Esophagus (tissue), 2 donors: ENCODE data around the gene ANKS1B. TPM values are rescaled to one million over a fixed set of nuclear protein-coding genes. Genes with fewer than 3 reads are reported as not detected.
"Not testable (repeated sequence)": the region's sequence is repeated elsewhere in the genome, so short reads cannot be mapped to it uniquely, and the experiment has no call there.

Source experiments
- H3K27ac ChIP-seq, 2 donors: one replicate each; pipeline ENCODE4 v1.5.1; 2013; ENCODE audit warnings: low read depth in 2 of 2, mild to moderate bottlenecking in 2 of 2, inconsistent platforms in 1 of 2, low read length in 1 of 2, moderate library complexity in 1 of 2
- H3K27me3 ChIP-seq, 2 donors: one replicate each; pipeline ENCODE4 v1.6.1; 2013; ENCODE audit warnings: low read length in 2 of 2, control low read depth in 1 of 2, mild to moderate bottlenecking in 1 of 2; ENCODE audit not compliant: insufficient read depth in 2 of 2, control insufficient read depth in 1 of 2
- H3K36me3 ChIP-seq, 2 donors: one replicate each; pipeline ENCODE4 v1.6.1; 2013; ENCODE audit warnings: low read length in 1 of 2; ENCODE audit not compliant: control insufficient read depth in 2 of 2, insufficient read depth in 2 of 2
- H3K4me1 ChIP-seq, 2 donors: one replicate each; pipeline ENCODE4 v1.6.1; 2013; ENCODE audit warnings: low read length in 1 of 2; ENCODE audit not compliant: control insufficient read depth in 2 of 2, insufficient read depth in 2 of 2
- H3K4me3 ChIP-seq, 2 donors: one replicate each; pipeline ENCODE4 v1.5.1; 2013; ENCODE audit warnings: low read length in 2 of 2, mild to moderate bottlenecking in 2 of 2, low read depth in 1 of 2, moderate library complexity in 1 of 2
- H3K9me3 ChIP-seq, 2 donors: one replicate each; pipeline ENCODE4 v1.6.1; 2013; ENCODE audit warnings: mild to moderate bottlenecking in 2 of 2, low read depth in 1 of 2, low read length in 1 of 2, moderate library complexity in 1 of 2; ENCODE audit not compliant: control insufficient read depth in 2 of 2, insufficient read depth in 1 of 2
- WGBS, 2 donors: extraction: QIAGEN DNeasy Blood & Tissue Kit; methylation state at CpG; one replicate each; pipeline ENCODE4 v1.1.7; 2013; 5-methylcytosine and 5-hydroxymethylcytosine counted together
- polyA plus RNA-seq, 2 donors: library from polyadenylated mRNA; stranded (reverse); fragments of 200-250 nt; gene quantifications; one replicate each; pipeline ENCODE4 v1.2.3, GENCODE V29; 2013
- donor health status: healthy with polysubstance abuse.
- donor health status: Bipolar disorder and iron deficiency.

Gene ANKS1B
- polyA plus RNA-seq, 2 donors: 0.85 to 1.0 TPM

DNA sequence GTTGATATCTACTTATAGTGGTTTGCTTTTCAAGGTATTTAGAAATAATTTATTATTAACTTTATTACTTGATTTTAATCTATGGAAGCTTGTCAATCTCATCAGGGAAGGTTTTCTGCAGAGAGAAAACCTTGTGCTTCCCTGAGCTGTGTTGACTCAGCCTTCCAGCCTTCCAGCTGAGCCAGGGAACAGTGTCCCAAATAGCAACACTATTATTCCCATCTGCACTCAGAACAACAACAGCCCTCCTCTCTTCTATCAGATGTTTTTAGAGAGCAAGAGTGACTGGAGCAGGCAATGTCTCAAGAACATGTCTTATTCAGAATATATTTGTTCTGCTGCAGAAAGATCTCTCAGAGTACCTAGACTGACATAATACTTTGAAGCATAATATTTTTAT lies 727.1 kb downstream of the ANKS1B start:
- no peaks in the 10 kb centered on the region for H3K36me3 ChIP-seq
- H3K27ac ChIP-seq: no peak overlapping the region
- no peaks in the 10 kb centered on the region for H3K4me1 ChIP-seq
- H3K9me3 ChIP-seq: no peaks in the 10 kb centered on the region
- no peak overlapping the region for H3K4me3 ChIP-seq
- no peaks in the 10 kb centered on the region for H3K27me3 ChIP-seq

DNA sequence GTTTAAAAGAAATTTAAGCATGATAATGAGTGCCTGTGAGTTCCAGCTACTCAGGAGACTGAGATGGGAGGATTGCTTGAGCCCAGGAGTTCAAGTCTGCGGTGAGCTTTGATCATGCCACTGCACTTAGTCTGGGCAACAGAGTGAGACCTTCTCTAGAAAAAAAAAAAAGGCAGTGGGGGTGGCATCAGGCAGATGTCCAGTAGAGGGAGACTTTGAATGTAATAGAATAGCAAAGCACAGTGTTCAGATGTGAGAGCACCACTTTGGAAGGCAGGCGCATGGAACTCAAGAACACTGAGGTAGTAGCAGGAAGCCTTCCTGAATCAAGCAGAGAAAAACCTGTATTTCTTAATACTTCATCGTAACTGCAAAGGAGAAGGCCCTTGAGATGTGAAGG lies 731.7 kb downstream of the ANKS1B start:
- no peak overlapping the region for H3K27ac ChIP-seq
- no peaks in the 10 kb centered on the region for H3K9me3 ChIP-seq
- no peak overlapping the region for H3K4me3 ChIP-seq
- WGBS, 2 donors: 94 to 96% methylated on average over 3 of the region's 3 CpGs
- no peaks in the 10 kb centered on the region for H3K36me3 ChIP-seq
- no peaks in the 10 kb centered on the region for H3K4me1 ChIP-seq
- H3K27me3 ChIP-seq: no peaks in the 10 kb centered on the region

DNA sequence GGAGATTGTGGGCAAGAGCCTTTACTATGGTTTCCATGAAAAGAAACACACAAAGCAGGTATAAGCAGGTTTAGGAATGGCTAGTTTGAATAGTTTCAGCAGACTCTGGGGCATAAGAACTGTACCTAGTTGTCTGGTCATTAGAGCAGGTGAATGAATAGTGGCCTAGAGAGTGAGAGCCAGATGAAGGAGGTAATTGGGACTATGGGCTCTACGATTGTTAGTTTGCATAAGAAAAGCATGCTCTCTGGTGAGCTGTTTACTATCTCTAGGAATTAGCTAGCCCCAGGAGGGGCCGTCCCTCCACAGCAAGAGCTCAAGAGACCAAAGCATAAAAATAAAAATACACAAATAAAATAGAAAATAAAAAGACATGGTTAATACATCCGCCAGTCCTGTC lies 734.6 kb downstream of the ANKS1B start:
- Histone ChIP-seq H3K36me3 (no peaks in the 10 kb centered on the region), H3K4me1 (no peaks in the 10 kb centered on the region), H3K4me3 (no peak overlapping the region), H3K27ac (no peak overlapping the region), H3K9me3 (no peaks in the 10 kb centered on the region), H3K27me3 (no peaks in the 10 kb centered on the region)
- 85 to 86% methylated on average over 3 of the region's 3 CpGs for WGBS, 2 donors

DNA sequence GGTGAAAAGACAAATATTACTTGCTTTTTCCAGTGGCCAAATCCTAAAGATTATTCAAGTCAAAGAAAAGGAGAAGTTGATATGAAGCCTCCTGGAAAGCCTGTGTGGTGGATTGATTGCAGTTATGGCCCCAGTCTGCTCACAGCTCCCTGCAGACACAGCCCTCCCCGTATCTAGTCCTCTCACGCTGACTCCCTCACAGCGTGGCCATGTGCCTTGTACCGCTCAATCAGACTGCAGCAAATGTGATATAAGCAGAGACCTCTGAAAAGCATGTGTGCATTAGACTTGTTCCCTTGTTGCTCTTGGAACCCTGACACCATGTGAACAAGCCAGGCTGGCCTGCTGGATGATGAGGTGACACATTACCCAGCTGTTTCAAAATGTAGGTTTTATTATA lies 735.2 kb downstream of the ANKS1B start:
- no peak overlapping the region for H3K27ac ChIP-seq
- H3K36me3 ChIP-seq: no peaks in the 10 kb centered on the region
- no peaks in the 10 kb centered on the region for H3K4me1 ChIP-seq
- WGBS, 2 donors: 79% methylated on average over 4 of the region's 4 CpGs
- H3K4me3 ChIP-seq: no peak overlapping the region
- H3K9me3 ChIP-seq: no peaks in the 10 kb centered on the region
- no peaks in the 10 kb centered on the region for H3K27me3 ChIP-seq

DNA sequence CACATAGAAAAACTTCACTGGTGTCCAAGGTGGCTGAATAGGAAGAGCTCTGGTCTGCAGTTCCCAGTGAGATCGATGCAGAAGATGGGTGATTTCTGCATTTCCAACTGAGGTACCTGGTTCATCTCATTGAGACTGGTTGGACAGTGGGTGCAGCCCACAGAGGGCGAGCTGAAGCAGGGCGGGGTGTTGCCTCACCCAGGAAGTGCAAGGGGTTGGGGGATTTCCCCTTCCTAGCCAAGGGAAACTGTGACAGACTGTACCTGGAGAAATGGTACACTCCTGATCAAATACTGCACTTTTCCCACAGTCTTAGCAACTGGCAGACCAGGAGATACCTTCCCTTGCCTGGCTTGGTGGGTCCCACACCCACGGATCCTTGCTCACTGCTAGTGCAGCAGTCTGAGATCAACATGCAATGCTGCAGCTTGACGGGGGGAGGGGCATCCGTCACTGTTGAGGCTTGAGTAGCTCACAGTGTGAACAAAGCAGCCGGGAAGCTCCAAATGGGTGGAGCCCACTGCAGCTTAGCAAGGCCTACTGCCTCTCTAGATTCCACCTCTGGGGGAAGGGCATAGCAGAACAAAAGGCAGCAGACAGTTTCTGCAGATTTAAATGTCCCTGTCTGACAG lies 746.7 kb downstream of the ANKS1B start:
- not testable (repeated sequence) for H3K36me3 ChIP-seq, H3K27me3 ChIP-seq, H3K4me3 ChIP-seq, H3K4me1 ChIP-seq, H3K9me3 ChIP-seq
- H3K27ac ChIP-seq: peak overlapping the region in 1 of 2 donors; percentile 5
- WGBS, 2 donors: 39% methylated on average over 7 of the region's 7 CpGs

DNA sequence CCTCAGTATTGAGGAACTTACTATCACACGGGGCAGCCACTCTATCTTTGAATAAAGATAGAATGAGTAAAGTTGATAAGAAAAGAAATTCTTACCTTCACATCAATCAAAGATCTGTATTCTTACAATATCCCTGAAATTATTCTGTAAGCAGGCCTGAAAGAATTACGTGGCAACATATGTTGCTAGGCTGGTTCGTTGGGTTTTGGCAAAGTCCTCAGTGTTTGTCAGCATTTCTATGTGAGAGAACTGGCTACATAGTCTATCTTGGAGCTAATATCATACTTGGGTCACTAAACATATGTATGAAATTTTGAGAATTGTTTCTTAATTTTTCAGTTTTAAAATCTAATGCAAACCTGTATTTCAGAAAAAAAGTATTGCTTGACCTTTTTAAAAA lies 749.4 kb downstream of the ANKS1B start:
- no peak overlapping the region for H3K27ac ChIP-seq
- no peaks in the 10 kb centered on the region for H3K9me3 ChIP-seq
- WGBS, 2 donors: 39 to 40% methylated on average over 3 of the region's 3 CpGs
- H3K4me3 ChIP-seq: no peak overlapping the region
- H3K36me3 ChIP-seq: no peaks in the 10 kb centered on the region
- H3K4me1 ChIP-seq: no peaks in the 10 kb centered on the region
- H3K27me3 ChIP-seq: no peaks in the 10 kb centered on the region

DNA sequence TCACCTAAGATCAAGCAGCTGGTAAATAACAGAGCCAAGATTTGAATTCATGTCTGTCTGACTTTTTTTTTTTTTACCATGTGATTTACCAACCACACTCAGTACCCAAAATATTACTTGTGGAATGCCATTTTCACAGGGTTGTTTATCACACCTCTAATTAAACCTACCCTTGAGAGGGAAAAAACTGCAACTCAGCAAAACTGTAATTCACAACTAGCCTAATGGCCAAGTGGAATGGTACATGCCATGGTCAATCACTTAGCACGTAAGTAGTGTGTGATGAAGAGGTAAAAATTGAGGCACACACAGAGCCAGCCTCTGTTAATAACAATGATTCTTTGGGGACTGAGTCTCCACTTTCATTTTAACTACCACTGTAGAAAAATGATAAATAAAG lies 750.0 kb downstream of the ANKS1B start:
- no peak overlapping the region for H3K4me3 ChIP-seq
- 95 to 97% methylated on average over 1 of the region's 1 CpG for WGBS, 2 donors
- no peaks in the 10 kb centered on the region for H3K9me3 ChIP-seq
- no peaks in the 10 kb centered on the region for H3K36me3 ChIP-seq
- H3K27me3 ChIP-seq: no peaks in the 10 kb centered on the region
- no peaks in the 10 kb centered on the region for H3K4me1 ChIP-seq
- no peak overlapping the region for H3K27ac ChIP-seq

DNA sequence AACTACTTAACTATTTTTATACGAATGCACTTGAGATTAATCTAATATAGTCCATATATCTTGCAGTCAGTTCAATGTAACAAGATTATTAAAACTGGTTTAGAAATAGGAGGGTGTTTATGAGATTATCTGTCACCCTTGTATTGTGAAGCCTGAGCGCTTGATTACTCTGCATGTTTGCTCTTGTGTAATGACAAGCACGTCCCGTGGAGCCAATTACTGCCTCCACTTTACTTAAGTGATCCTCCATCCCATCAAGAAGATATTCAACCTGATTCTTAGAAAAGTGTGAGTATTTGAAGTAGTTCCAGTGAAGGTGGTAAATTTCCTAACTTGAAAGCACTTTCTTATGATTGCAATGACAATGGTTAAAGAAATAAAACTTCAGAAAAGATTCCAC lies 752.4 kb downstream of the ANKS1B start:
- Histone ChIP-seq H3K4me3 (no peak overlapping the region), H3K27ac (no peak overlapping the region), H3K4me1 (no peaks in the 10 kb centered on the region), H3K36me3 (no peaks in the 10 kb centered on the region), H3K27me3 (no peaks in the 10 kb centered on the region), H3K9me3 (no peaks in the 10 kb centered on the region)
- 54 to 61% methylated on average over 4 of the region's 4 CpGs for WGBS, 2 donors

DNA sequence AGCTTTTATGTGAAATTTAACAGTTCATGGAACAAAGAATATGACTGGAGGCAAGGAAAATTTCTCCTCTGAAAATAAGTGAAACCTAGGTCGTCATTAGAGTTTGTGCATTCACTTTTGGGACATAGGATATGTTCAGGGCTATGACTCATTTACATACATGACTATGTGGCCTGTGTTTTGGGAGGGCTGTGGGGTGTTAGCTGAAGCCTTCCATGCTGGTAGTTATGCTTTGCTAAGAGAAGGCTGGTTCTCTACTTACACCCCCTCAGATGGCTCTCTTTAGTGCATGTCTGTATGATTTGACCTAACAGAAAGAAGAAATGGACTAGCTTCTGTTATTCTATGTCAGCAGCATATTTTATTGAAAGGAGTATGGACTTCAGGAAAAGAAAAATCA lies 753.7 kb downstream of the ANKS1B start:
- no peaks in the 10 kb centered on the region for H3K9me3 ChIP-seq
- H3K4me1 ChIP-seq: no peaks in the 10 kb centered on the region
- H3K36me3 ChIP-seq: no peaks in the 10 kb centered on the region
- no peak overlapping the region for H3K27ac ChIP-seq
- WGBS, 2 donors: 47 to 48% methylated on average over 1 of the region's 1 CpG
- no peak overlapping the region for H3K4me3 ChIP-seq
- no peaks in the 10 kb centered on the region for H3K27me3 ChIP-seq

DNA sequence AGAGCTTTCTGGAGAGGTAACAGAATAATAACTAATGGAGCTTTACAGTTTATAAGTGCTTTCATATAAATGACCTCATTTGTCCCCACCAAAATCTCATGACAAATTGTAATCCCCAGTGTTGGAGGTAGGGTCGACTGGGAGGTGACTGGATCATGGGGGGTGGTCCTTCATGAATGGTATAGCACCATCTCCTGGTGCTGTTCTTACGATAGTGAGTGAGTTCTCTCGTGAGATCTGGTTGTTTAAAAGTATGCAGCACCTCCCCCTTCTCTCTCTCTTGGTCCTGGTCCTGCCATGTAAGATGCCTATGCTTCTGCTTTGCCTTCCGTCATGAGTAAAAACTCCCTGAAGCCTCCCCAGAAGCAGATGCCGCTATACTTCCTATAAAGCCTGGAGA lies 760.5 kb downstream of the ANKS1B start:
- Histone ChIP-seq H3K27me3 (no peaks in the 10 kb centered on the region), H3K4me1 (no peaks in the 10 kb centered on the region), H3K36me3 (no peaks in the 10 kb centered on the region), H3K9me3 (no peaks in the 10 kb centered on the region), H3K4me3 (no peak overlapping the region), H3K27ac (no peak overlapping the region)
- WGBS, 2 donors: 72 to 77% methylated on average over 5 of the region's 5 CpGs
